ENCODE data around the gene ARID3C.

Gene ARID3C

DNA sequence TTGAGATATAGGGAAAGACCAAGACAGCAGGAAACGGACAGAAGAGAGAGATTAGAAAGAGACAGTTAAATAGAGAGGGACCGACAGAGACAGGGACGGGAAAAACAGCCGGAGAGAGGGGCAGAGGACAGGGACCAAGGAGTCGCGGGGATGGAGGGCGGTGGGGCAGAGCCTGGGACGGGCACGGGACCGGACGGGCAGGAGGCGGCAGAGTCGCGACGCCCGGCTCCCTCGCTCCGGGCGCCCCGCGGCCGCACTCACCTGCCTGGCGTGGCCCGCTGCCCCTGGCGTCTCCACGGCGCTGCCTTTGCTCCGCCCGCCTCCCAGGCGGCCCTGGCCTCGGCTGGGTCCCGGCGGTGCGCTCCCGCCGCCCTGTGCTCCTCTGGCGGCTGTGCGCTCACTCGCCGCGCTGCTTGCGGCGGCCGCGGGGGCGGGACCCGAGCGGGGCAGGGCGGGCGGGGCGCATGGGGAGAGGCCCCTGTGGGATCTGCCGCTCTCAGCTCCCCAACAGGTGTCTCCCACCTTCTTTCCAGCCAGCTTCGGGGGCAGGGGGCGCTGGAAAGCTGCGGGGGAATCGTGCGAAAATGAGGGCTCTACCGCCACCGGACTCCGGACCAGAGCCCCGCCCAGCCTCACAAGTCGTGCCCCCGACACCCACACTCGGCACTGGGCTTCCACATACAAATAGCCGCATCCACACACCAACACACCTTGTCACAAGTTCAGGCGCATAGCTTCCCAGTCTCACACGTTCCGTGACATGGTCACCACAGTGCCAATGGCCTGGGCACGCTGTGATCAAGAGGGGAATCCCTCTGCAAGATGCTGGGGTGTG is at the start of gene ARID3C:
ARID3C (minus strand) TSS at position 411 of the 835 bp plus-strand sequence. CDS start 1,052 bp downstream, outside the sequence.
- DNase-seq (ENCODE audit: low read depth in 2 of 3, low spot score in 1 of 3) = peak in 1 of 3 donors; percentile 48

- DNase-seq (ENCODE audit: low read depth in 2 of 3, low spot score in 1 of 3) = no peak
Measured at GRCh38 chr9:34675869-34676268, 47.0 kb upstream of the ARID3C start.

- peak; percentile 44 to 51 (median 49) for DNase-seq (ENCODE audit: low read depth in 2 of 3, low spot score in 1 of 3)
Measured at GRCh38 chr9:34675048-34675714, 46.3 kb upstream of the ARID3C start.

DNA sequence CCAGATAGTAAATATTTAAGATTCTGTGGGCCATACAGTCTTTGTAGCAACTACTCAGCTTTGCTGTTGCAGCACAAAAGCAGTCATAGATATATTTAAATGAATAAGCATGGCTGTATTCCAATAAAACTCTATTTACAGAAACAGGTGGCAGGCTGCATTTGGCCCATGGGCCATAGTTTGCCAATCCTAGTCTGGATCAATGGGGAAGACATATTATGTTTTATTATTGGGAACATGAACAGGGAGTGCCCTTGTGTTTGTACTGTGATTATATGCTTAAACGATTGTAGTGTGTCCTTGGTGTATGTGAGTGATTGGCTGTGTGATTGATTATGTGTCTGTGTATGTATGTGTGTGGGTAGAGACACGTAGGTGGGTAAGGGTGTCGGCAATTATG is 45.6 kb upstream of the ARID3C start:
- DNase-seq (ENCODE audit: low read depth in 2 of 3, low spot score in 1 of 3) = no peak

DNA sequence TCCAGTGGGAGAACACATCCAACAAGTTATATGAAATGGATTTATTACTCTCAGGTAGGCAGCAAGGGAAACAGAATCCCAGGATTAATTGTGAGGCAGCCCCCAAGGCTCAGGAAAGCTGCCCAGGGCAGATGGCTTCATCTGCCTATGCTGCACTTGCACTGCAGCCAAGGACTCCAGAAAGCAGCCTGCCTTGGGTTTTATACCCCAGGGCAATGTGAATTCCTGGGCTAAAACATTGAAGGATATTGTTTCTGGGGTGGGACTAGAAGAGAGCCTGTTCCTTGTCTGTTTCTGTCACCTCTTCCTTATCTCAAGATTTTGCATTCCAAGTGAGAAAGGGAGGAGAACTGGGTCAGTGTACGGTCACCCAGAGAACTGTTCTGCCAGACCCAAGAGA is 42.4 kb upstream of the ARID3C start:
- no peak for DNase-seq (ENCODE audit: low read depth in 2 of 3, low spot score in 1 of 3)

- DNase-seq (ENCODE audit: low read depth in 2 of 3, low spot score in 1 of 3) = no peak
Measured at GRCh38 chr9:34669809-34670562, 41.1 kb upstream of the ARID3C start.

- DNase-seq (ENCODE audit: low read depth in 2 of 3, low spot score in 1 of 3) = peak; percentile 71 to 76 (median 76)
Measured at GRCh38 chr9:34665381-34666250, 36.8 kb upstream of the ARID3C start.

- no peak for DNase-seq (ENCODE audit: low read depth in 2 of 3, low spot score in 1 of 3)
Measured at GRCh38 chr9:34665067-34665380, 36.2 kb upstream of the ARID3C start.

- peak; percentile 49 to 69 (median 61) for DNase-seq (ENCODE audit: low read depth in 2 of 3, low spot score in 1 of 3)
Measured at GRCh38 chr9:34664281-34665066, 35.6 kb upstream of the ARID3C start.

DNA sequence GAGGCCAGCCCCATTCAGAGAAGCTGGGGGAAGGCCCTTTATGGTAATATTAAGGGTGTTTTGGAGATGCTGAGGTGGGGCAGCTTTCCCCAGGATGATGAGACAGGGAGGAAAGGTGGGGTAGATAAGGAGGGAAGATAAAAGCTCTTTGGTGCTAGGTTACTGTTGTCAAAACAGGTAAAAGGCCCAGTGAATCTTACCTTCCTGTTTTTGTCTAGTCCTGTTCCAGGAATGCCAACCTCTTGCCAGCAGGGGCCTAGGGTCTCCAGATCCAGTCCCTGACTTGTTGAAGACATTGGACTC is 34.4 kb upstream of the ARID3C start:
- no peak for DNase-seq (ENCODE audit: low read depth in 2 of 3, low spot score in 1 of 3)

DNA sequence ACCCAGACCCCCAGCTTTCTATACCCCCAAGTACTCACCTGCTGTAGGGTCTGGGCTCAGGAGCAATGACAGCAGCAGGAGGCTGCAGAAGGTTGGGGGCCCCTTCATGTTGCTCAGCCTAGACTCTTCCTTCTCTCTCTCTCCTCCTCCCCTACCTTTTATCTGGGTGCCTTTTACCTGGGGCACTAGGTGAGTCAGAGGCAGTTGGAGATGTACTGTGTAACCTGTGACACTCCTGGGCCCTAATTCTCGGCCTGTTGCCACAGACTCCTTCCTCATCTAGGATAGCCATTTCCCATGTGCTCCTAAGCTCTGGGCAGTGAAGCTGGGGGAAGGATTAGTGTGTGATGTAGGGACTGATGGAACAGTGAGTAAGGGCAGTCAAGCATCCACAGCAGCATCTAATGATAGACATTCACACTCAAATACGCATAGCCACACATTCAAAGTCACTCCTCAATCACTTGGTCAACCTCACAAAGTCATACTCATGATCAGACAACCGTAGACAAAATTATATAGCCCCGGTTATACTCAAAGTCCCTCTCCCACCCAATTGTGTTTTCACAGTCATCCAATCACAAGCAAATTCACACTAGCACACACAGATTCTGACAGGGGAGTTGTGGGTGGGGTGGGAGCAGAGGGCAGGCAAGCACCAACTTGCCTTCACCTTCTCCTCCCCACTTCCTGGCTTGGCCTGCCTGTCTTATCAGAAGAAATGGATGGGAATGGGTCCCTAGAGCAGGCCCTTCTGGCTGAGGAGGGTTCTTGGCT is 33.8 kb upstream of the ARID3C start, which contains the start of gene CCL27:
CCL27 (minus strand) TSS at position 132 of the 777 bp plus-strand sequence; CDS start at position 108, 24 bp downstream.
- DNase-seq (ENCODE audit: low read depth in 2 of 3, low spot score in 1 of 3) = no peak

GRCh38 chr9:34659592-34660253 is 30.9 kb upstream of the ARID3C start:
- DNase-seq (ENCODE audit: low read depth in 2 of 3, low spot score in 1 of 3) = no peak

GRCh38 chr9:34658461-34658860 is 29.6 kb upstream of the ARID3C start:
- no peak for DNase-seq (ENCODE audit: low read depth in 2 of 3, low spot score in 1 of 3)

GRCh38 chr9:34656992-34657391 is 28.1 kb upstream of the ARID3C start:
- no peak for DNase-seq (ENCODE audit: low read depth in 2 of 3, low spot score in 1 of 3)

- DNase-seq (ENCODE audit: low read depth in 2 of 3, low spot score in 1 of 3) = no peak
Measured at GRCh38 chr9:34655394-34655793, 26.5 kb upstream of the ARID3C start.

DNA sequence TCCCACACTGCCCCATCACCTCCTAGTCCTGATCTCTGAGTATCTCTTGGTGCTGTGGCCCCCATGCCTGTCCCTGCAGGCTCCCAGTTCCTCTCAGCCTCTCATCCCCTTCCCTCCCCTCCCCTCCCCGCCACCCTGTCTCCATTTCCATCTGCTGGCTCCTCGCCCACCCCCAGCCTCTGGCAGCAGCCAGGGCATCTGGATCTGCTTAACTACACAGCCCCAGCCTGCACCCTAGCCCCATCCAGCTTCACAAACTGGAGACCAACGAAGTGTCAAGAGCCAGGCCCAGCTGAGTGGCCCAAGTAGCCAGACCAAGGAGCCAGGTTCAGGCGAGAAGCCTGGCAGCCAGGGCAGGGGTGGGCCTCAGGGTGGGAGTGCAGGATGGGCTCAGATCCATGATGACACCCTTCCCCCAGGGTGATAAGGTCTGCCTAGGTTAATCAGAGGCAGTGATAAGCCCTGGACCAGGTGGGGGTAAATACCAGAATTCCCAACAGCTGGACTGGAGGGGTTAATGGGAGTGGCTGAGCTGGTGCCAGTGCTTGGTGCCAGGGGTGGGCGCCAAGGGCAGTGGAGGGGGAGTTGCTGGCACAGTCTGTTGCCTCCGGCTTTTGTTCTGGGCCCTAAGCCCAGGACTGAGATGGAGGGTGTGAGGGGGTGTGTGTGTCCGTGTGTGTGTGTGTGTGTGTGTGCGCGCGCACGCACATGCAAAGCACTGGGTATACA is 25.6 kb upstream of the ARID3C start:
- DNase-seq (ENCODE audit: low read depth in 2 of 3, low spot score in 1 of 3) = no peak

- no peak for DNase-seq (ENCODE audit: low read depth in 2 of 3, low spot score in 1 of 3)
Measured at GRCh38 chr9:34653151-34654072, 24.5 kb upstream of the ARID3C start.

Data from stimulated activated CD4-positive, alpha-beta T cell treated with anti-CD3 and anti-CD28 coated beads, Interleukin-12 subunit alpha, Interleukin-12 subunit beta, amount 100 ng/mL, for 48 hours (primary cell).